ENCODE data around the gene KDM4B. TPM values are rescaled to one million over a fixed set of nuclear protein-coding genes. Genes with fewer than 3 reads are reported as not detected.

Gene KDM4B
- polyA plus RNA-seq, 1 of the 3 experiments (the other 2 are of a cell fraction) = 12.2 TPM

DNA sequence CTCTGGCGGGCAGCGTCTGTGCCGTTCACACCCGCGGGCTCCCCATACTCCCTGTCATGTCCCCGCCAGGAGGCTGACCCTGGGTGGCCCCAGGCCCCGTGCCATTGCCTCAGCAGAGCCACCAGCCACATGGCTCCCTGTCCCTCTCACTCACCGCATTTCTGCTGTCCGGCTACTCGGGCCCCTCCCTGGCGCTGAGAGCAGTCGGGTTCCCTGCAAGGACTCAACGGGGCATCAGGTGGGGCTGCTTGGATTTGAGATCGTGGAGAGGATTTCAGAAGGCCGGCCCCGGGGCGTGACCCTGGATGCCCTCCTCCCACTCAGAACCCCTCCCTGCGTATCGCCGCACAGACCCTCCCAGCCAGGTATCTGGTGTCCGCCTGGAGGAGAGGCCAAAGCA, 142.1 kb downstream of the KDM4B start:
- WGBS (ENCODE audit: low lambda C conversion rate) = 97% methylated on average over 20 of the region's 21 CpGs
- no peak for TF ChIP-seq RFX5 (IDR thresholded peaks at IDR 0.05; ENCODE audit: low read length)
- no peak for TF ChIP-seq TAF1 (IDR thresholded peaks at IDR 0.05; ENCODE audit: borderline replicate concordance, low read depth, low read length)
- TF ChIP-seq, protein P1, sequence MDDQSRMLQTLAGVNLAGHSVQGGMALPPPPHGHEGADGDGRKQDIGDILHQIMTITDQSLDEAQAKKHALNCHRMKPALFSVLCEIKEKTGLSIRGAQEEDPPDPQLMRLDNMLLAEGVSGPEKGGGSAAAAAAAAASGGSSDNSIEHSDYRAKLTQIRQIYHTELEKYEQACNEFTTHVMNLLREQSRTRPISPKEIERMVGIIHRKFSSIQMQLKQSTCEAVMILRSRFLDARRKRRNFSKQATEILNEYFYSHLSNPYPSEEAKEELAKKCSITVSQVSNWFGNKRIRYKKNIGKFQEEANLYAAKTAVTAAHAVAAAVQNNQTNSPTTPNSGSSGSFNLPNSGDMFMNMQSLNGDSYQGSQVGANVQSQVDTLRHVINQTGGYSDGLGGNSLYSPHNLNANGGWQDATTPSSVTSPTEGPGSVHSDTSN (IDR thresholded peaks at IDR 0.05) = no peak
- no peak for TF ChIP-seq MEF2A (IDR thresholded peaks at IDR 0.05; ENCODE audit: borderline replicate concordance, low read depth)
- no peak for TF ChIP-seq MXI1 (IDR thresholded peaks at IDR 0.05; ENCODE audit: low read depth, low read length)
- no peak for TF ChIP-seq RXRA (IDR thresholded peaks at IDR 0.05; ENCODE audit: borderline replicate concordance, low read depth)
- TF ChIP-seq, protein P2, sequence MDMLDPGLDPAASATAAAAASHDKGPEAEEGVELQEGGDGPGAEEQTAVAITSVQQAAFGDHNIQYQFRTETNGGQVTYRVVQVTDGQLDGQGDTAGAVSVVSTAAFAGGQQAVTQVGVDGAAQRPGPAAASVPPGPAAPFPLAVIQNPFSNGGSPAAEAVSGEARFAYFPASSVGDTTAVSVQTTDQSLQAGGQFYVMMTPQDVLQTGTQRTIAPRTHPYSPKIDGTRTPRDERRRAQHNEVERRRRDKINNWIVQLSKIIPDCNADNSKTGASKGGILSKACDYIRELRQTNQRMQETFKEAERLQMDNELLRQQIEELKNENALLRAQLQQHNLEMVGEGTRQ (IDR thresholded peaks at IDR 0.05; ENCODE audit: borderline replicate concordance, low read depth, low read length) = no peak
- POLR2A ChIA-PET = no interaction called here
- peaks cover 5 to 23% of the 10 kb centered on the region in 2 experiments for H3K36me3 ChIP-seq (replicated peaks in 1 of 2; ENCODE audit: control insufficient read depth in 1 of 2, insufficient read depth in 2 of 2, low read length in 1 of 2)
- no peak overlapping the region for H2AFZ ChIP-seq (ENCODE audit: low read depth)
- H3K9me3 ChIP-seq = no peaks in the 10 kb centered on the region
- no peaks in the 10 kb centered on the region for H3K27me3 ChIP-seq (ENCODE audit: insufficient read depth)
- no peak overlapping the region for H3K9ac ChIP-seq
- H3F3A ChIP-seq (replicated peaks; ENCODE audit: insufficient read depth) = no peaks in the 10 kb centered on the region
- H4K20me1 ChIP-seq (ENCODE audit: insufficient read depth) = no peaks in the 10 kb centered on the region
- H3K79me2 ChIP-seq (ENCODE audit: insufficient read depth) = no peaks in the 10 kb centered on the region
- CTCF ChIA-PET = no interaction called here
- no peak for DNase-seq
- no peaks in the 10 kb centered on the region for H3K9me2 ChIP-seq
- peaks cover 13 to 54% of the 10 kb centered on the region in 2 experiments; a peak in 2 of 4 replicates for H3K4me1 ChIP-seq (ENCODE audit: control insufficient read depth in 1 of 2, insufficient read depth in 2 of 2, low read depth in 1 of 2, low read length in 1 of 2)
- H3K27ac ChIP-seq (ENCODE audit: low read depth in 2 of 2, low read length in 1 of 2) = no peak overlapping the region
- H3K4me2 ChIP-seq = no peak overlapping the region
- H3K4me3 ChIP-seq (ENCODE audit: low read depth in 2 of 2, low read length in 1 of 2) = no peak overlapping the region

DNA sequence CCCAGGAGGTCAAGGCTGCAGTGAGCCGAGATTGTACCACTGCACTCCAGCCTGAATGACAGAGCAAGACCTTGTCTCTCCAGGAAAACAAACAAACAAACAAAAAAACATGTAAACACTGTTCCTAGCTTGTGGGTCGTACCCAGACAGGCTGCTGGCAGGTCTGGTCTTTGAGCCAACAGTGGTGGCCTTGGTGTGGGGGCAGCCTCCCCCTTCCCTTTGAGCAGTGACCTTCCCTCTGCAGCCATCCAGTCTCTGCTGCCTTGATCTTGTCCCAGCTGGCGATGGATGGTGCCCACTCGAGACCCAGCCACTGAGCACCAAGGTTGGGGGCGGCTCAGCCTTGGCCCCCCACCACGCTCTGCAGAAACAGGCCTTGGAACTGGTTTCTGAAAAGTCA, 143.3 kb downstream of the KDM4B start:
- Histone ChIP-seq H3F3A (replicated peaks; ENCODE audit: insufficient read depth) (no peaks in the 10 kb centered on the region), H3K36me3 (replicated peaks in 1 of 2; ENCODE audit: control insufficient read depth in 1 of 2, insufficient read depth in 2 of 2, low read length in 1 of 2) (peaks cover 0 to 19% of the 10 kb centered on the region in 2 experiments), H3K79me2 (ENCODE audit: insufficient read depth) (no peaks in the 10 kb centered on the region), H4K20me1 (ENCODE audit: insufficient read depth) (no peaks in the 10 kb centered on the region), H3K4me3 (ENCODE audit: low read depth in 2 of 2, low read length in 1 of 2) (no peak overlapping the region), H2AFZ (ENCODE audit: low read depth) (no peak overlapping the region), H3K9me3 (no peaks in the 10 kb centered on the region), H3K4me1 (ENCODE audit: control insufficient read depth in 1 of 2, insufficient read depth in 2 of 2, low read depth in 1 of 2, low read length in 1 of 2) (peaks cover 13 to 43% of the 10 kb centered on the region in 2 experiments; a peak in 2 of 4 replicates), H3K4me2 (no peak overlapping the region; the same call in 1 of the 2 replicates), H3K27ac (ENCODE audit: low read depth in 2 of 2, low read length in 1 of 2) (no peak overlapping the region), H3K27me3 (ENCODE audit: insufficient read depth) (no peaks in the 10 kb centered on the region), H3K9me2 (no peaks in the 10 kb centered on the region), H3K9ac (no peak overlapping the region)
- 92% methylated on average over 4 of the region's 6 CpGs for WGBS (ENCODE audit: low lambda C conversion rate)
- DNase-seq = no peak
- CTCF ChIA-PET = no interaction called here
- POLR2A ChIA-PET = no interaction called here
- TF ChIP-seq ELF1 (IDR thresholded peaks at IDR 0.05) = no peak
- TF ChIP-seq NRF1 (IDR thresholded peaks at IDR 0.05; ENCODE audit: low read depth, low read length) = no peak
- TF ChIP-seq EZH2phosphoT487 (IDR thresholded peaks at IDR 0.05; ENCODE audit: borderline replicate concordance, low read depth) = no peak
- no peak for TF ChIP-seq GABPA (IDR thresholded peaks at IDR 0.05; ENCODE audit: low read depth)
- no peak for TF ChIP-seq MEF2A (IDR thresholded peaks at IDR 0.05; ENCODE audit: borderline replicate concordance, low read depth)
- TF ChIP-seq TCF12 (IDR thresholded peaks at IDR 0.05) = no peak
- TF ChIP-seq, protein P3, sequence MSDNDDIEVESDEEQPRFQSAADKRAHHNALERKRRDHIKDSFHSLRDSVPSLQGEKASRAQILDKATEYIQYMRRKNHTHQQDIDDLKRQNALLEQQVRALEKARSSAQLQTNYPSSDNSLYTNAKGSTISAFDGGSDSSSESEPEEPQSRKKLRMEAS (IDR thresholded peaks at IDR 0.05; ENCODE audit: low read depth) = no peak
- no peak for TF ChIP-seq RAD21 (IDR thresholded peaks at IDR 0.05; ENCODE audit: low read length)
